Adipocyte (in vitro differentiated cells): Measurements from ENCODE around the gene MARF1.

ENCODE experiments used
- DNase-seq: peaks from one replicate; pipeline ENCODE4 v3.0.0-alpha.2; 2015; ENCODE audit warnings: low read depth
- H3K27me3 ChIP-seq: replicated peaks from 2 replicates; pipeline ENCODE4 v1.7.0; 2013; ENCODE audit warnings: mild to moderate bottlenecking, low read length, moderate library complexity; ENCODE audit not compliant: control insufficient read depth, insufficient read depth
- H3K36me3 ChIP-seq: 2 replicates; pipeline ENCODE4 v1.7.0; 2013; ENCODE audit warnings: low read length, mild to moderate bottlenecking, moderate library complexity; ENCODE audit not compliant: control insufficient read depth, insufficient read depth, severe bottlenecking
- H3K4me1 ChIP-seq: 2 replicates; pipeline ENCODE4 v1.7.0; 2013; ENCODE audit warnings: mild to moderate bottlenecking, low read length, moderate library complexity; ENCODE audit not compliant: control insufficient read depth, insufficient read depth
- H3K4me3 ChIP-seq: 2 replicates; pipeline ENCODE4 v1.7.0; 2013; ENCODE audit warnings: mild to moderate bottlenecking, low read length, moderate library complexity
- H3K9ac ChIP-seq: 2 replicates; pipeline ENCODE4 v1.7.0; 2013; ENCODE audit warnings: mild to moderate bottlenecking, low read length, moderate library complexity
- H3K9me3 ChIP-seq: 2 replicates; pipeline ENCODE4 v1.7.0; 2013; ENCODE audit warnings: mild to moderate bottlenecking, low read length, moderate library complexity; ENCODE audit not compliant: control insufficient read depth

MARF1 gene

GRCh38 chr16:15606518-15607220 is 36.3 kb downstream of the MARF1 start:
- no peak overlapping the region for H3K4me3 ChIP-seq
- H3K36me3 ChIP-seq = peaks cover 64% of the 10 kb centered on the region
- H3K9ac ChIP-seq = no peak overlapping the region
- H3K4me1 ChIP-seq = peaks cover 33% of the 10 kb centered on the region
- DNase-seq = no peak
- H3K9me3 ChIP-seq = no peaks in the 10 kb centered on the region
- no peaks in the 10 kb centered on the region for H3K27me3 ChIP-seq

GRCh38 chr16:15605839-15606517 is 37.0 kb downstream of the MARF1 start:
- Histone ChIP-seq H3K9ac (no peak overlapping the region), H3K36me3 (peaks cover 66% of the 10 kb centered on the region), H3K27me3 (no peaks in the 10 kb centered on the region), H3K4me3 (no peak overlapping the region), H3K4me1 (peaks cover 33% of the 10 kb centered on the region), H3K9me3 (no peaks in the 10 kb centered on the region)
- DNase-seq = no peak

DNA sequence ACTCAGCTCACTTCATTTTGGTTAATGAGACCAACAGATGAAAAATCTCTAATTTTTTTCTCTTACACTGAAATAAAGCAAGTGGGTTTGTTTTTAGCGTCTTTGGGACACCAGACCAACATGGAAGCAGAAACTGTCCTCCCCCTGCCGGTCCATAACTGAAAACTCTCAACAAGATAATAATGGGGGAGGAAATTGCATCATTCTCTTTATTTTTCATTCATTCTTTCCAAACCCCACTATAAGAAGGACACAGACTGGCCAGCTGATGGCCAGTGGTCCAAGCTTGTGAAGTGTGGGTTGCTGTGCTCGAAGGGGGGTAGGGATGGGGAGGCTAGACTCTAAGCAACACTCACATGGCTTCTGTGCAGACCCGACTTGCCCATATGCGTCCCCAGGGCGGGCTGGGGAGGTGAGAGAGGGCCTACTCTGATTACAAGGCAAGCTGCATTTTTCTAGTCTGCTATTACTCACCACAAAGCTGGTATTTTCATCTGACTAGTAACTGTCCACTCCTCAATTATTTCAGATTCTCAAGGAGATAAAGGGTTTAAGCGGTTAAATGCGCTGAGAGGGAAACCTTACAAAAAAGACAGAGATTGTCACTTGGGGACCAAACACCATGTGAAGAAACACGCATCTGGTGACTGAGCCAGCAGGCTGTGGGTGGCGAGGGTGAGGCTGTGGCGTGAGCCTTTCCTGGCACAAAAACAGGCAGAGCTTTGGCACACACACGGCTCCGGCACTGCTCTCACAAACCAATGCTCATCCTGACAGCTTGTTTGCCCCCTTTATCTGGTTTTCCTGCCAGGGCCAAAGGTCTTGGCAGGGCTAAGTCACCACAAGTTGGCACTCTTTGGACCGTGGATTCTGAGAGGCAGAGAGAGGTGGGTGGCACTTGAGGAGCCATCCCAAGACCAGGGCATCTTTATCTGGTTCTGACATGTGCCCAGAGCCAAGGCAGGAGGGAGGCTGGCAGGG is 38.2 kb downstream of the MARF1 start:
- Histone ChIP-seq H3K27me3 (no peaks in the 10 kb centered on the region), H3K9ac (no peak overlapping the region), H3K4me1 (peaks cover 22% of the 10 kb centered on the region), H3K4me3 (no peak overlapping the region), H3K36me3 (peaks cover 78% of the 10 kb centered on the region), H3K9me3 (no peaks in the 10 kb centered on the region)
- DNase-seq = no peak

DNA sequence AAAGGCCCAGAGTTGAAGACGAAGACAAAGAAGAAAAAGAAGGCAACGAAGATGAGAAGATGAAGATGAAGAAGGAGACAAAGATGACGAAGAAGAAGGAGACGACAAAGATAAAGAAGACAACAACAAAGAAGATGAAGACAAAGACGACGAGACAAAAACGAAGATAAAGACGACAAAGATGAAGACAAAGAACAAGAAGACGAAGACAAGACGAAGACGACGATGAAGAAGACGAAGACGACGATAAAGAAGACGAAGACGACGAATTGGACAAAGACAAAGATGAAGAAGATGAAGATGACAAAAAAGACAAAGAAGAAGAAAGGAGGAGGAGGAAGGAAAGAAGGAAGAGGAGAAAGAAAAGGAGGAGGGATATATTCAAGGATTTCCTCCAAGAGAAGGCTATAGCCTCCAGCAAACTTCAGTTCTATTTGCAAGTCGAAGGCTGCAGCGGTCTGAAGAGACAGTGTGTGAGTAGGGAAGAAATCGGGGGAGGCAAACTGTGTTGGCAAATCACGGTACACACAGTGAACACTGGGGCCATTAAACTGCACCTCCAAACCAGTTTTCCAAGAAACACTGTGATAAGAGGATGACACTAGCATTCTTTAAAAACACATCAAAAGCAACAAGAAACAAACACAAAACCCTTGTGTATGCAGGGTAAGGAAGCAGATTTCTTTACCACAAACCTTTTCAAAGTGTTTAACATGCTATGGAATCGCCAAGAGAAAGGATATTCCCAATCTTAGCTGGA is 40.5 kb downstream of the MARF1 start:
- peaks cover under 1% of the 10 kb centered on the region for H3K4me1 ChIP-seq
- peaks cover 88% of the 10 kb centered on the region for H3K36me3 ChIP-seq
- H3K4me3 ChIP-seq = no peak overlapping the region
- H3K27me3 ChIP-seq = no peaks in the 10 kb centered on the region
- H3K9me3 ChIP-seq = no peaks in the 10 kb centered on the region
- DNase-seq = no peak
- no peak overlapping the region for H3K9ac ChIP-seq

GRCh38 chr16:15601212-15601879 is 41.6 kb downstream of the MARF1 start:
- no peaks in the 10 kb centered on the region for H3K9me3 ChIP-seq
- no peak overlapping the region for H3K9ac ChIP-seq
- no peaks in the 10 kb centered on the region for H3K27me3 ChIP-seq
- DNase-seq = no peak
- H3K4me1 ChIP-seq = no peaks in the 10 kb centered on the region
- H3K36me3 ChIP-seq = peaks cover 89% of the 10 kb centered on the region
- H3K4me3 ChIP-seq = no peak overlapping the region

GRCh38 chr16:15599303-15600070 is 43.5 kb downstream of the MARF1 start:
- Histone ChIP-seq H3K9me3 (no peaks in the 10 kb centered on the region), H3K4me1 (no peaks in the 10 kb centered on the region), H3K27me3 (no peaks in the 10 kb centered on the region), H3K36me3 (peaks cover 89% of the 10 kb centered on the region), H3K9ac (no peak overlapping the region), H3K4me3 (no peak overlapping the region)
- no peak for DNase-seq

DNA sequence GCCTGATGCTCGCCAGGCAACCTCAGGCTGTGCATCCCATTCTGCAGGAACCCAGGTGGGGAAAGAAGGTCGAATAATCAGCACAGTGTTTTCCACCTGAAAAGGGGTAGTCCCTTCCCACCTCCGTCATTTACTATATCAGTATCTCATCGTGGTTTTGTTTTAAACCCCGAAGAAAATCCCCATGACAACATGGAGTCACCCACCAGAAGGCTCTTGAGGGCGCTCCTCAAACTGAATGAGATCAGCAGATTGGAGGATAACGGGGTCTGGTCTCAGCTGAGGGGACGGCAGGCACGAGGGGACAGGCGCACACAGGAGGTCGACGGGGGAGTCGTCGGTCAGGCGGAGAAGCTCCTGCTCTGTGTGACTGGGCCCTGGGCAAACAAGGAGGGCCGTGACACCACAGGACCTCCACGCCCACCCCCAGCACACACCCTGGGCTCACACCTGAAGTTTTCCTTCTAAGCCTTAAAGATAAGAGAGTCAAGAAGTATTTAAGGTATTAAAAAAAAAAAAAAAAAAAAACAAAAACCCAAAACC is 44.2 kb downstream of the MARF1 start:
- Histone ChIP-seq H3K36me3 (peaks cover 82% of the 10 kb centered on the region), H3K9ac (no peak overlapping the region), H3K4me1 (no peaks in the 10 kb centered on the region), H3K9me3 (no peaks in the 10 kb centered on the region), H3K27me3 (no peaks in the 10 kb centered on the region), H3K4me3 (no peak overlapping the region)
- DNase-seq = no peak

DNA sequence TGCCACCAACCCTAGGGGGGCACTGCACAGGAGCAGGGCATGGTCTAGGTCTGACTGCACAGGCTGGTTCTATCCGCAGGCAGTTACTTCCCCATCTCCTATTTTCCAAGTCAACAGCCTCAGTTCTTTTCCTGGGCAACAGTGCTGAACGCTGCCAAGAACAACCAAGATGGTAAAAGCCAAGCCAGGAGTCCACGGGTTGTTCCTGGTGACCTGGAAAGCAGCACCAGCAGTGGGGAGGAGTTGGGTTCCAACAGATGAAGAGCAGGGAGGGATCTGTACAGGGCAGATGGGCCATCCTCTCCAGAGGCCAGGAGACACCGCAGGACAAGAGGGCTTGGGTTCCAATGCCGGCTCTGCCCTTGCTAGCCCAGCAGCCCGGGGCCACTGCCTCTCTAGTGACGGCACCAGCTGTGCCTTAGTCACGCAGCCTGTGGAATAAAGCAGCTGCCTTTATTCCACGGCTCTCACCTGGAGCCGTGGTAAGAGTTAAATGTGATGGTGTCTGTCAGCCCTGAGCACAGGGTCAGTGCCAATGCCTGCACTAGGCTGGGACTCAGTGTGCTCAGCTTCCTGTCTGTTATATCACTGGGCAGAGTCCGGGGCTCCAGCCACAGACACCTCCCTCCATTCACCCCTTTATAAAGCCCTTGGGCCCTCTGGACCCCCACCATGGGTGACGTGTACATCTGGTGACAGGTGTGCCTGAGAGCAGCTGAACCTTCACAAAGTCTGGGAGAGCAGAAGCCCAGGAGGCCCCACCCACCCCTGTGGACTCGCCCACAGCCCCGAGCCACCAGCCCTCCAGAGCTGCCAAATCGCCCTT is 44.9 kb downstream of the MARF1 start:
- Histone ChIP-seq H3K9ac (no peak overlapping the region), H3K9me3 (no peaks in the 10 kb centered on the region), H3K27me3 (no peaks in the 10 kb centered on the region), H3K4me3 (no peak overlapping the region), H3K4me1 (no peaks in the 10 kb centered on the region), H3K36me3 (peaks cover 78% of the 10 kb centered on the region)
- no peak for DNase-seq

DNA sequence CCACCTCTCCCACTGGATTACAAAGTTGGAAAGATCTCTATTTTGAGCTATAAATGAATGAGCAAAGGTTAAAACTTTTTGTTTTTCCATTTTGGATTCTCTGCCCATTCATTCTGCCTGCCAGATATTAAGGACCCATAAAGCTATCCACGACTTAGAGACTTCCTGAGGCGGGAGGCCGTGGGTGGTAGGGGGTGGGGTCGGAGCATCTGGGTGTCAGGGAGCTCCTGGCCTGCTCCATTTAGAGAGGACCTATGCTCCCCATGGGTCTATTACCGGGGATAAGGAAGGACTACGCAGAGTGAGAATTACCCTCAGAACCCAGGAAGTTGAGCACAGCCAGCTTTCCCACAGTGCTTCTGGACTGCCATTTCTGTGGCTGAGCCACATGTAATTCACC is 45.8 kb downstream of the MARF1 start:
- Histone ChIP-seq H3K36me3 (peaks cover 69% of the 10 kb centered on the region), H3K27me3 (no peaks in the 10 kb centered on the region), H3K4me3 (no peak overlapping the region), H3K4me1 (no peaks in the 10 kb centered on the region), H3K9ac (no peak overlapping the region), H3K9me3 (no peaks in the 10 kb centered on the region)
- no peak for DNase-seq
